ENCODE data around the gene PACSIN2.

GRCh38 chr22:43008921-43009320 is 6.0 kb downstream of the PACSIN2 start:
- TF ChIP-seq EED (IDR thresholded peaks at IDR 0.05; ENCODE audit: low read depth) (no peak), EZH2 (IDR thresholded peaks at IDR 0.05; ENCODE audit: borderline replicate concordance, control insufficient read depth, low read depth, low read length) (no peak), MXI1 (IDR thresholded peaks at IDR 0.05; ENCODE audit: low read depth, low read length) (no peak), RELA (IDR thresholded peaks at IDR 0.05; ENCODE audit: borderline replicate concordance, partially characterized antibody) (no peak), POLR2A (IDR thresholded peaks at IDR 0.05; ENCODE audit: low read depth, low read length) (no peak)

All from GM12878 (cell line).